ENCODE data around the gene TRDN. TPM values are rescaled to one million over a fixed set of nuclear protein-coding genes. Genes with fewer than 3 reads are reported as not detected.

Gene TRDN
- total RNA-seq, 2 donors from 2014 or later = 0.14 TPM; not detected in 1

GRCh38 chr6:123668965-123669591 is 32.3 kb upstream of the TRDN start:
- Histone ChIP-seq H3K9me3 (no peaks in the 10 kb centered on the region), H3K27ac (no peak overlapping the region), H3K36me3 (no peaks in the 10 kb centered on the region), H3K27me3 (replicated peaks; ENCODE audit: insufficient read depth) (no peaks in the 10 kb centered on the region), H3K4me1 (ENCODE audit: control insufficient read depth in 1 of 2, low read depth in 2 of 2) (no peaks in the 10 kb centered on the region), H3K4me3 (no peak overlapping the region)
- no peak for ATAC-seq (ENCODE audit: insufficient number of reproducible peaks, low FRiP score, low read depth)
- TF ChIP-seq CTCF (IDR thresholded peaks at IDR 0.05) = no peak
- no peak for DNase-seq (ENCODE audit: low spot score)

- Histone ChIP-seq H3K27ac (no peak overlapping the region), H3K4me1 (ENCODE audit: control insufficient read depth in 1 of 2, low read depth in 2 of 2) (no peaks in the 10 kb centered on the region), H3K9me3 (no peaks in the 10 kb centered on the region), H3K36me3 (no peaks in the 10 kb centered on the region), H3K27me3 (replicated peaks; ENCODE audit: insufficient read depth) (no peaks in the 10 kb centered on the region), H3K4me3 (no peak overlapping the region)
- TF ChIP-seq CTCF (IDR thresholded peaks at IDR 0.05) = no peak
- ATAC-seq (ENCODE audit: insufficient number of reproducible peaks, low FRiP score, low read depth) (no peak), DNase-seq (ENCODE audit: low spot score) (no peak)
These were observed 31.3 kb upstream of the TRDN start for GRCh38 chr6:123668063-123668462.

- Histone ChIP-seq H3K27me3 (replicated peaks; ENCODE audit: insufficient read depth) (no peaks in the 10 kb centered on the region), H3K4me1 (ENCODE audit: control insufficient read depth in 1 of 2, low read depth in 2 of 2) (no peaks in the 10 kb centered on the region), H3K36me3 (no peaks in the 10 kb centered on the region), H3K4me3 (no peak overlapping the region), H3K27ac (no peak overlapping the region), H3K9me3 (no peaks in the 10 kb centered on the region)
- TF ChIP-seq CTCF (IDR thresholded peaks at IDR 0.05) = no peak
- no peak for ATAC-seq (ENCODE audit: insufficient number of reproducible peaks, low FRiP score, low read depth)
- DNase-seq (ENCODE audit: low spot score) = no peak
These were observed 26.7 kb upstream of the TRDN start for GRCh38 chr6:123663436-123663835.

GRCh38 chr6:123662757-123663156 is 26.0 kb upstream of the TRDN start:
- H3K4me3 ChIP-seq = no peak overlapping the region
- ATAC-seq (ENCODE audit: insufficient number of reproducible peaks, low FRiP score, low read depth) (no peak), DNase-seq (ENCODE audit: low spot score) (no peak)
- no peaks in the 10 kb centered on the region for H3K27me3 ChIP-seq (replicated peaks; ENCODE audit: insufficient read depth)
- no peak for TF ChIP-seq CTCF (IDR thresholded peaks at IDR 0.05)
- H3K9me3 ChIP-seq = no peaks in the 10 kb centered on the region
- H3K27ac ChIP-seq = no peak overlapping the region
- H3K36me3 ChIP-seq = no peaks in the 10 kb centered on the region
- H3K4me1 ChIP-seq (ENCODE audit: control insufficient read depth in 1 of 2, low read depth in 2 of 2) = no peaks in the 10 kb centered on the region

- DNase-seq (ENCODE audit: low spot score) = no peak
- no peak for ATAC-seq (ENCODE audit: insufficient number of reproducible peaks, low FRiP score, low read depth)
- no peaks in the 10 kb centered on the region for H3K36me3 ChIP-seq
- no peaks in the 10 kb centered on the region for H3K4me1 ChIP-seq (ENCODE audit: control insufficient read depth in 1 of 2, low read depth in 2 of 2)
- no peak overlapping the region for H3K4me3 ChIP-seq
- no peak overlapping the region for H3K27ac ChIP-seq
- no peaks in the 10 kb centered on the region for H3K9me3 ChIP-seq
- H3K27me3 ChIP-seq (replicated peaks; ENCODE audit: insufficient read depth) = no peaks in the 10 kb centered on the region
- TF ChIP-seq CTCF (IDR thresholded peaks at IDR 0.05) = no peak
These were observed 24.5 kb upstream of the TRDN start for GRCh38 chr6:123661105-123661891.
